HepG2 (cell line): ENCODE measurements around the gene NUDT7. TPM values are rescaled to one million over a fixed set of nuclear protein-coding genes. Genes with fewer than 3 reads are reported as not detected.

Source experiments
- BORCS8-MEF2B ChIP-seq: sonication (generic); formaldehyde crosslinking; IDR thresholded peaks from 2 replicates; pipeline ENCODE4 v1.8.0; 2022; ENCODE audit warnings: mild to moderate bottlenecking, missing genetic modification reagents
- CEBPG ChIP-seq: IDR thresholded peaks from 2 replicates; pipeline ENCODE4 v1.6.1; 2016
- CEBPZ ChIP-seq: IDR thresholded peaks from 2 replicates; pipeline ENCODE4 v1.6.1; 2012; ENCODE audit warnings: low read length, improper control_type of control experiment
- EZH2 ChIP-seq: conservative IDR thresholded peaks from 2 replicates; pipeline ENCODE4 v1.6.1; 2012; ENCODE audit warnings: mild to moderate bottlenecking, low read depth, low read length, moderate library complexity
- ISL2 ChIP-seq: sonication (generic); formaldehyde crosslinking; IDR thresholded peaks from 2 replicates; pipeline ENCODE4 v1.5.0; 2020; ENCODE audit warnings: missing genetic modification reagents
- JUNB ChIP-seq: sonication (generic); formaldehyde crosslinking; IDR thresholded peaks from 2 replicates; pipeline ENCODE4 v1.8.0; 2022; ENCODE audit warnings: missing genetic modification reagents, mild to moderate bottlenecking, borderline replicate concordance
- PITX1 ChIP-seq: sonication (generic); formaldehyde crosslinking; IDR thresholded peaks from 2 replicates; pipeline ENCODE4 v1.5.1; 2020; ENCODE audit warnings: mild to moderate bottlenecking, missing genetic modification reagents
- POLR2A ChIP-seq, 2 experiments: IDR thresholded peaks; 2 replicates each; pipeline ENCODE4 v1.6.1; 2011; ENCODE audit warnings: low read depth in 2 of 2, low read length in 2 of 2, mild to moderate bottlenecking in 1 of 2, moderate library complexity in 1 of 2; ENCODE audit not compliant: insufficient read depth in 1 of 2
- POLR2AphosphoS5 ChIP-seq: IDR thresholded peaks from 2 replicates; pipeline ENCODE4 v1.6.1; 2012; ENCODE audit warnings: low read depth, low read length
- RORA ChIP-seq: sonication (generic); formaldehyde crosslinking; IDR thresholded peaks from 2 replicates; pipeline ENCODE4 v1.5.0; 2020; ENCODE audit warnings: mild to moderate bottlenecking, missing genetic modification reagents, moderate library complexity
- SMC3 ChIP-seq: IDR thresholded peaks from 2 replicates; pipeline ENCODE4 v1.6.1; 2011; ENCODE audit warnings: low read length, improper control_type of control experiment
- SNAPC5 ChIP-seq: sonication (generic); formaldehyde crosslinking; IDR thresholded peaks from 2 replicates; pipeline ENCODE4 v1.8.1; 2023; ENCODE audit warnings: mild to moderate bottlenecking, missing genetic modification reagents, borderline replicate concordance
- SOX13 ChIP-seq, 3 experiments: fragments of 450-650 bp in 1 of 3; sonication (generic) in 1 of 3; formaldehyde crosslinking in 1 of 3; IDR thresholded peaks in 2 of 3; conservative IDR thresholded peaks in 1 of 3; 2 replicates each; pipeline versions ENCODE4 v1.5.0 to v1.6.1; 2016 to 2020; ENCODE audit warnings: antibody characterized with exemption in 1 of 3, mild to moderate bottlenecking in 1 of 3, missing compliant biosample characterization in 1 of 3, missing genetic modification reagents in 1 of 3, moderate library complexity in 1 of 3
- SYNCRIP ChIP-seq: fragments of 200-400 bp; formaldehyde crosslinking; IDR thresholded peaks from 2 replicates; pipeline ENCODE4 v1.6.1; 2018; ENCODE audit warnings: mild to moderate bottlenecking, low read depth, low read length; ENCODE audit not compliant: insufficient read depth
- XRCC5 ChIP-seq: fragments of 200-400 bp; formaldehyde crosslinking; optimal IDR thresholded peaks from 2 replicates; pipeline ENCODE3; 2017; ENCODE audit warnings: mild to moderate bottlenecking, low read length
- ZFP41 ChIP-seq: sonication (generic); formaldehyde crosslinking; IDR thresholded peaks from 2 replicates; pipeline ENCODE4 v1.4.0; 2020; ENCODE audit warnings: mild to moderate bottlenecking, missing genetic modification reagents, borderline replicate concordance
- ZMAT5 ChIP-seq: sonication (generic); formaldehyde crosslinking; IDR thresholded peaks from 2 replicates; pipeline ENCODE4 v1.5.0; 2020; ENCODE audit warnings: mild to moderate bottlenecking, low read depth, missing genetic modification reagents, borderline replicate concordance
- ZNF362 ChIP-seq: sonication (generic); formaldehyde crosslinking; IDR thresholded peaks from 2 replicates; pipeline ENCODE4 v1.4.0; 2020; ENCODE audit warnings: missing genetic modification reagents, mild to moderate bottlenecking, borderline replicate concordance
- polyA plus RNA-seq, 8 experiments: library from polyadenylated mRNA; depleted of rRNA in 3 of 8; stranded (reverse) in 7 of 8; unstranded in 1 of 8; fragments of >200 nt; fragmentation: Illumina TruSeq in 4 of 8; extraction: Trizol in 4 of 8; gene quantifications; 2 replicates each; pipeline versions ENCODE4 v1.2.1 to v1.2.3, GENCODE V29; 2011 to 2016; ENCODE audit warnings: low read depth in 4 of 8, missing spikeins in 1 of 8, mixed read lengths in 1 of 8; ENCODE audit not compliant: insufficient read depth in 1 of 8
- total RNA-seq, 5 experiments: library from RNA; depleted of rRNA; stranded (reverse); fragments of >200 nt; fragmentation: Illumina TruSeq; extraction: Trizol; gene quantifications; 2 replicates each; pipeline ENCODE4 v1.2.3, GENCODE V29; 2016; ENCODE audit warnings: low read depth in 1 of 5
- TF ChIP-seq, protein P1 (sequence below): sonication (generic); formaldehyde crosslinking; IDR thresholded peaks from 2 replicates; pipeline ENCODE4 v1.4.0; 2020; ENCODE audit warnings: mild to moderate bottlenecking, missing genetic modification reagents

NUDT7 gene
- total and polyA plus RNA-seq, 2 of the 13 experiments (the other 11 are each of a cell fraction or from before 2014, with no cell fraction given) = 14.3 to 23.9 TPM

DNA sequence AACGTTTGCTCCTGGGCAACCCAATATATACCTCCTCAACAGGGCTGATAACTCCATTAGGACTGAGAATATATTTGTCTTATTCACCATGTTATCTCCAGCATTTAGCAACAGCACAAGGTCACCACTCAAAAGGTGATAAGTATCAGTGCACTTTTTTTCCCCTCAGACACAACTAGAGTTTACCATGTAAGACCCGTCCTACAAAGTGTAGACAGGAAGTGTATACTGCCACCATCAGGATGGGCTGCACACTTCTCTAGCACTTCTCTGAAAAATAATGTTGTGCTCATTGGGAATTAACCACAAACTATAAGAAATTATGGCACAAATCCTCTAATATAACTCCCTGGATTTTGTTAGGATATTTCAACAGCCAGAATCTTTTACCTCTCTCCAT lies 60.4 kb downstream of the NUDT7 start (continued):
- peak; percentile 68; the same call in 1 of the 2 replicates for TF ChIP-seq ZNF362 (CRISPR knock-in tag)
- TF ChIP-seq SMC3 = peak; percentile 93
- TF ChIP-seq CEBPG = no peak
- peak; percentile 35 for TF ChIP-seq XRCC5
- TF ChIP-seq ZMAT5 (CRISPR knock-in tag) = no peak
- TF ChIP-seq ISL2 (CRISPR knock-in tag) = 0 out of 2 replicates have a peak, but pooled peaks have one; percentile 19
- no peak for TF ChIP-seq POLR2A (IDR thresholded peaks at IDR 0.05; ENCODE audit: insufficient read depth in 1 of 2, low read depth in 2 of 2, low read length in 2 of 2)
- TF ChIP-seq CEBPZ = no peak
- no peak for TF ChIP-seq BORCS8-MEF2B (CRISPR knock-in tag)
- TF ChIP-seq PITX1 (CRISPR knock-in tag) = no peak
- TF ChIP-seq, protein P1, sequence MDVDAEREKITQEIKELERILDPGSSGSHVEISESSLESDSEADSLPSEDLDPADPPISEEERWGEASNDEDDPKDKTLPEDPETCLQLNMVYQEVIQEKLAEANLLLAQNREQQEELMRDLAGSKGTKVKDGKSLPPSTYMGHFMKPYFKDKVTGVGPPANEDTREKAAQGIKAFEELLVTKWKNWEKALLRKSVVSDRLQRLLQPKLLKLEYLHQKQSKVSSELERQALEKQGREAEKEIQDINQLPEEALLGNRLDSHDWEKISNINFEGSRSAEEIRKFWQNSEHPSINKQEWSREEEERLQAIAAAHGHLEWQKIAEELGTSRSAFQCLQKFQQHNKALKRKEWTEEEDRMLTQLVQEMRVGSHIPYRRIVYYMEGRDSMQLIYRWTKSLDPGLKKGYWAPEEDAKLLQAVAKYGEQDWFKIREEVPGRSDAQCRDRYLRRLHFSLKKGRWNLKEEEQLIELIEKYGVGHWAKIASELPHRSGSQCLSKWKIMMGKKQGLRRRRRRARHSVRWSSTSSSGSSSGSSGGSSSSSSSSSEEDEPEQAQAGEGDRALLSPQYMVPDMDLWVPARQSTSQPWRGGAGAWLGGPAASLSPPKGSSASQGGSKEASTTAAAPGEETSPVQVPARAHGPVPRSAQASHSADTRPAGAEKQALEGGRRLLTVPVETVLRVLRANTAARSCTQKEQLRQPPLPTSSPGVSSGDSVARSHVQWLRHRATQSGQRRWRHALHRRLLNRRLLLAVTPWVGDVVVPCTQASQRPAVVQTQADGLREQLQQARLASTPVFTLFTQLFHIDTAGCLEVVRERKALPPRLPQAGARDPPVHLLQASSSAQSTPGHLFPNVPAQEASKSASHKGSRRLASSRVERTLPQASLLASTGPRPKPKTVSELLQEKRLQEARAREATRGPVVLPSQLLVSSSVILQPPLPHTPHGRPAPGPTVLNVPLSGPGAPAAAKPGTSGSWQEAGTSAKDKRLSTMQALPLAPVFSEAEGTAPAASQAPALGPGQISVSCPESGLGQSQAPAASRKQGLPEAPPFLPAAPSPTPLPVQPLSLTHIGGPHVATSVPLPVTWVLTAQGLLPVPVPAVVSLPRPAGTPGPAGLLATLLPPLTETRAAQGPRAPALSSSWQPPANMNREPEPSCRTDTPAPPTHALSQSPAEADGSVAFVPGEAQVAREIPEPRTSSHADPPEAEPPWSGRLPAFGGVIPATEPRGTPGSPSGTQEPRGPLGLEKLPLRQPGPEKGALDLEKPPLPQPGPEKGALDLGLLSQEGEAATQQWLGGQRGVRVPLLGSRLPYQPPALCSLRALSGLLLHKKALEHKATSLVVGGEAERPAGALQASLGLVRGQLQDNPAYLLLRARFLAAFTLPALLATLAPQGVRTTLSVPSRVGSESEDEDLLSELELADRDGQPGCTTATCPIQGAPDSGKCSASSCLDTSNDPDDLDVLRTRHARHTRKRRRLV = no peak
- TF ChIP-seq SOX13 (IDR thresholded peaks at IDR 0.05) = no peak
- peak in 1 of 2 experiments; percentile 30; a peak in 1 of 4 replicates for TF ChIP-seq SOX13 (CRISPR knock-in tag; conservative IDR thresholded peaks at IDR 0.05 in 1 of 2, IDR thresholded peaks at IDR 0.05 in 1 of 2)
- no peak for TF ChIP-seq SYNCRIP
- TF ChIP-seq SNAPC5 (CRISPR knock-in tag) = no peak
- TF ChIP-seq JUNB (CRISPR knock-in tag) = no peak
- no peak for TF ChIP-seq POLR2AphosphoS5
- no peak for TF ChIP-seq RORA (CRISPR knock-in tag)
- no peak for TF ChIP-seq EZH2
- no peak for TF ChIP-seq ZFP41 (CRISPR knock-in tag)
